SU-DHL-6 (cell line): ENCODE data around the gene HOXC13.

Source experiments
- H2AFZ ChIP-seq: fragments of 200-600 bp; sonication (generic); 2 replicates; pipeline ENCODE4 v1.6.1; 2014; ENCODE audit warnings: low read depth, mild to moderate bottlenecking, moderate library complexity, mixed read lengths, antibody characterized with exemption, low read length; ENCODE audit not compliant: severe bottlenecking
- H3F3A ChIP-seq: fragments of 200-600 bp; shearing (Covaris generic); 2 replicates; pipeline ENCODE4 v1.6.0; 2016; ENCODE audit warnings: antibody characterized with exemption, mild to moderate bottlenecking; ENCODE audit not compliant: insufficient read depth
- H3K27ac ChIP-seq: fragments of 200-600 bp; sonication (generic); 2 replicates; pipeline ENCODE4 v1.5.1; 2016; ENCODE audit warnings: low read depth, mild to moderate bottlenecking, low read length, moderate library complexity, mixed read lengths
- H3K27me3 ChIP-seq: fragments of 200-600 bp; sonication (generic), shearing (Covaris generic); 2 replicates; pipeline ENCODE4 v1.6.0; 2014; ENCODE audit warnings: mild to moderate bottlenecking, low read length
- H3K36me3 ChIP-seq: fragments of 200-600 bp; sonication (generic); 2 replicates; pipeline ENCODE4 v1.6.1; 2014; ENCODE audit warnings: mild to moderate bottlenecking, low read length, mixed read lengths
- H3K4me2 ChIP-seq: fragments of 300-600, 200-600 bp; shearing (Covaris generic), sonication (generic); 2 replicates; pipeline ENCODE4 v1.6.0; 2014; ENCODE audit warnings: low read length, low read depth, mild to moderate bottlenecking; ENCODE audit not compliant: poor library complexity, severe bottlenecking
- H3K4me3 ChIP-seq: fragments of 200-600 bp; sonication (generic); 2 replicates; pipeline ENCODE4 v1.5.1; 2014; ENCODE audit warnings: antibody characterized with exemption, low read length, mild to moderate bottlenecking, mixed read lengths; ENCODE audit not compliant: insufficient read depth, poor library complexity, severe bottlenecking
- H3K79me2 ChIP-seq: fragments of 200-600 bp; sonication (generic); 2 replicates; pipeline ENCODE4 v1.6.1; 2014; ENCODE audit warnings: mild to moderate bottlenecking, low read length, moderate library complexity; ENCODE audit not compliant: insufficient read depth
- H3K9ac ChIP-seq: fragments of 200-600 bp; sonication (generic); 2 replicates; pipeline ENCODE4 v1.7.0; 2014; ENCODE audit warnings: mild to moderate bottlenecking, low read length
- H3K9me2 ChIP-seq: fragments of 200-600 bp; sonication (generic); replicated peaks from 2 replicates; pipeline ENCODE4 v1.6.1; 2014; ENCODE audit warnings: low read length; ENCODE audit not compliant: insufficient read depth
- H3K9me3 ChIP-seq: fragments of 200-600 bp; sonication (generic); 2 replicates; pipeline ENCODE4 v1.6.1; 2014; ENCODE audit warnings: low read length, mixed read lengths; ENCODE audit not compliant: insufficient read depth
- H4K20me1 ChIP-seq: fragments of 200-600 bp; sonication (generic); 2 replicates; pipeline ENCODE4 v1.6.1; 2014; ENCODE audit warnings: low read depth, mild to moderate bottlenecking, antibody characterized with exemption, low read length, moderate library complexity, mixed read lengths
- EZH2phosphoT487 ChIP-seq: fragments of 200-600 bp; sonication (generic), shearing (Covaris generic); conservative IDR thresholded peaks from 2 replicates; pipeline ENCODE4 v1.6.1; 2018; ENCODE audit warnings: mild to moderate bottlenecking, antibody characterized with exemption, low read length, moderate library complexity, mixed read lengths
- TF ChIP-seq, protein P1 (sequence below): fragments of 200-600 bp; sonication (generic); IDR thresholded peaks from one replicate; pipeline ENCODE4 v1.5.1; 2017; ENCODE audit warnings: antibody characterized with exemption, mild to moderate bottlenecking, low read length, moderate library complexity; ENCODE audit not compliant: insufficient read depth, poor library complexity, severe bottlenecking

HOXC13 gene

DNA sequence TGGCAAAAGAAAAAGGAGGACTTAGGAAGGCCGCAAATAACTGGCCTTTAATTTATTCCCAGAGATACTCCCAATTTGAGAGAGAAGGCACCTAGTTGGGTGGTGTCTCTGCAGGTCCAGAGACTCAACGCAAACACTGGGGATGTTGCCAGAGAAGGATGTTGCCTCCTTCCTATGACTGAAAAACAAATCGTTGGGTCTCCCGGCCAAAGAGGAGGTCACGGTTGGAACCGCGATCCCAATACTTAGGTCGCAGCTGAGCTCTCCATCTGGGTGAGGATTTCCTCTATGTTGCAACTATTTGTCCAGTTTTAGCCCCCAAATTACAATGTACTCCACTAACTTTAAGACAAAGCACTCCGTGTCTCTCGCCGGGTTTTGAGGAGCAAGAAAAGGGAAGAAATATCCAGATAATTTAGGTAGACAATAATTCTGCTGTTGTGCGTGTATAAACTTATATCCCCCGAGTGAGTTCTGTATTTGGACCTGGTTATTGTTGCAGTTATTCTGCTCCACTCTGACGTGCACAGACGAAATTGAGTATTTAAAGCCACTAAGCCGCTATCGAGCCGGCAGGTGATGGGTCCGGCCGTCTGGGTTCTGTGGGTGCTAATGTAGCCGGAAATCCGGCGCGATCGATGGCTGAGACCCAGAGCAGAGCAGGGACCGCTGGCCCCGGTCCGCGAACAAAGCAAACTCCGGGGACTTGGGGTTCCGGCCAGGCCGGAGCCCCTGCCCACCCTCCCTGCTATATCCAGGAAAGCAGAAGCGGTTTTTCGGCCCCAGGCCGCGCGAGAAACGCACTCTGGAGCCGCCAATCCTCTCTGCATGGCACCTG, 21.8 kb downstream of the HOXC13 start:
- no peak overlapping the region for H2AFZ ChIP-seq
- 0 out of 2 replicates have a peak, but pooled peaks cover 4% of the 10 kb centered on the region for H3K27me3 ChIP-seq
- H3K9me3 ChIP-seq: no peaks in the 10 kb centered on the region
- H3K9ac ChIP-seq: no peak overlapping the region
- H3K9me2 ChIP-seq: no peaks in the 10 kb centered on the region
- H3K4me3 ChIP-seq: no peak overlapping the region
- H3F3A ChIP-seq: no peaks in the 10 kb centered on the region
- H4K20me1 ChIP-seq: no peaks in the 10 kb centered on the region
- H3K4me2 ChIP-seq: no peak overlapping the region
- H3K36me3 ChIP-seq: no peaks in the 10 kb centered on the region
- no peaks in the 10 kb centered on the region for H3K79me2 ChIP-seq
- TF ChIP-seq, protein P1, sequence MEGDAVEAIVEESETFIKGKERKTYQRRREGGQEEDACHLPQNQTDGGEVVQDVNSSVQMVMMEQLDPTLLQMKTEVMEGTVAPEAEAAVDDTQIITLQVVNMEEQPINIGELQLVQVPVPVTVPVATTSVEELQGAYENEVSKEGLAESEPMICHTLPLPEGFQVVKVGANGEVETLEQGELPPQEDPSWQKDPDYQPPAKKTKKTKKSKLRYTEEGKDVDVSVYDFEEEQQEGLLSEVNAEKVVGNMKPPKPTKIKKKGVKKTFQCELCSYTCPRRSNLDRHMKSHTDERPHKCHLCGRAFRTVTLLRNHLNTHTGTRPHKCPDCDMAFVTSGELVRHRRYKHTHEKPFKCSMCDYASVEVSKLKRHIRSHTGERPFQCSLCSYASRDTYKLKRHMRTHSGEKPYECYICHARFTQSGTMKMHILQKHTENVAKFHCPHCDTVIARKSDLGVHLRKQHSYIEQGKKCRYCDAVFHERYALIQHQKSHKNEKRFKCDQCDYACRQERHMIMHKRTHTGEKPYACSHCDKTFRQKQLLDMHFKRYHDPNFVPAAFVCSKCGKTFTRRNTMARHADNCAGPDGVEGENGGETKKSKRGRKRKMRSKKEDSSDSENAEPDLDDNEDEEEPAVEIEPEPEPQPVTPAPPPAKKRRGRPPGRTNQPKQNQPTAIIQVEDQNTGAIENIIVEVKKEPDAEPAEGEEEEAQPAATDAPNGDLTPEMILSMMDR: no peak
- no peak for TF ChIP-seq EZH2phosphoT487
- no peak overlapping the region for H3K27ac ChIP-seq

DNA sequence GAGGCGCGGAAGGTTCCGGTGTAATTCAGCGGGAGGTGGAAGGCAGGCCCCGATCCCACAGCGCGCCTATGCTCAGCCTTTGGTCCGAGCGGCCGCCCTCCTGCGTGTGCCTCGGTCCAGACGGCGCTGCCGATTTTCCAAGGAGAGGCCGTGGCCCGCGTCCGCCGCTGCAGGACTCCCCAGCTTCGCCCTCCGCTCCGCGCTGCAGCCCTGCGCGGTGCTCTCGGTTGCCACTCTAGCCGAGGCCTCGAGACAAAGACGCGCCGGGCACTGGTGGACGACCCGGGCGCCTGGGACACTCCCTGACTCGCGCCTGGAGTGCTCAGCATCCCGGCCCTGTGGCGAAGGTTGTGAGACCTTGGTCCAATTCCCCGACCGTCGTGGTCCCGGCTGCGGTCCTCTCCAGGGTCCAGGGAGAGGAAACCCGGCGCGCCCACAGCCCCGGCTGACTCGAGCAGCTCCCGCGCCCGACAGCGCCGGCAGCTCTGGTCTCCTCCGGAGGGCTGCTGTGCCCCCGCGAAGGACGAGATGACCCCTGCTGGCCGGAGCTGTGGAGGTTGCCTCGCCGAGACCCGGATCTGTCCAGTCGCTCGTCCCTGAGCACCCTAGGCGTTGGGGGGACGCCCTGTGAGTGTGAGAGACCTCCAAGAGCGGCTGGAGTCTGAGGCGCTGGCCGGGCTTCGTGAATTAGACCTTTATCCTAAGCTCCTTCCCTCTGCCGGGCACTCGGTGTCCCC, 22.6 kb downstream of the HOXC13 start:
- Histone ChIP-seq H2AFZ (no peak overlapping the region), H3K9ac (no peak overlapping the region), H3K79me2 (no peaks in the 10 kb centered on the region), H3K27ac (no peak overlapping the region), H3K27me3 (0 out of 2 replicates have a peak, but pooled peaks cover 4% of the 10 kb centered on the region), H3K4me2 (no peak overlapping the region), H3F3A (no peaks in the 10 kb centered on the region), H3K9me2 (no peaks in the 10 kb centered on the region), H3K36me3 (no peaks in the 10 kb centered on the region), H3K9me3 (no peaks in the 10 kb centered on the region), H3K4me3 (no peak overlapping the region), H4K20me1 (no peaks in the 10 kb centered on the region)
- TF ChIP-seq, protein P1: no peak
- no peak for TF ChIP-seq EZH2phosphoT487

DNA sequence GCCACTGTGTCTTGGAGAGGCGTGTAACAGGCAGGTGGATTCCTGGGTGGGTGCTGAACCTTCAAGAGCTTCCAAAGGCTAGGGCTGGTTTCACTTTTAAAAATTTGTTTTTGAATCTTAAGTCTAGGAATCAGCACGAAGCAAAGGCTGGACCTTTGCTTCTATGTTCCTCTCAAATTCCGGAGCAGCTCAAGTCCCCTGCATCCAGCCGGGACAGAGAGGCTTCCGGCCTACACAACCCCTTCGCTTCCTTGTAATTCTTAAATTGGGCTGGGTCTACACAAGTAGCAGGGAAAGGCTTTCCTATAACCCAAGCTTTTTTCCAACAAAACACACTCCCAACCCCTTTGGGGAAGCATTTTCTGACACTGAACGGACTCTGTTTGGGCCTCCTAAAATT, 24.4 kb downstream of the HOXC13 start:
- H3K27me3 ChIP-seq: 0 out of 2 replicates have a peak, but pooled peaks cover 4% of the 10 kb centered on the region
- no peaks in the 10 kb centered on the region for H3K79me2 ChIP-seq
- no peak overlapping the region for H3K4me2 ChIP-seq
- H2AFZ ChIP-seq: no peak overlapping the region
- H3K9ac ChIP-seq: no peak overlapping the region
- H3K9me2 ChIP-seq: no peaks in the 10 kb centered on the region
- no peak for TF ChIP-seq EZH2phosphoT487
- TF ChIP-seq, protein P1: no peak
- no peaks in the 10 kb centered on the region for H3K36me3 ChIP-seq
- no peak overlapping the region for H3K4me3 ChIP-seq
- H4K20me1 ChIP-seq: no peaks in the 10 kb centered on the region
- no peaks in the 10 kb centered on the region for H3F3A ChIP-seq
- H3K27ac ChIP-seq: no peak overlapping the region
- H3K9me3 ChIP-seq: no peaks in the 10 kb centered on the region
